PFSK-1 (cell line): Measurements from ENCODE around the gene LMBRD1.

ENCODE experiments used
- POLR2AphosphoS5 ChIP-seq: IDR thresholded peaks from 2 replicates; pipeline ENCODE4 v1.6.1; 2012; ENCODE audit warnings: low read depth, mild to moderate bottlenecking, control low read depth, low read length, moderate library complexity
- SIN3A ChIP-seq: IDR thresholded peaks from 2 replicates; pipeline ENCODE4 v1.6.1; 2012; ENCODE audit warnings: mild to moderate bottlenecking, low read length, moderate library complexity, borderline replicate concordance; ENCODE audit not compliant: insufficient read depth

- TF ChIP-seq SIN3A: no peak
- no peak for TF ChIP-seq POLR2AphosphoS5
Observed at GRCh38 chr6:69664551-69664950, 132.3 kb downstream of the LMBRD1 start.
